ENCODE measurements around the gene NRAP.

- no peak for TF ChIP-seq CTCF (IDR thresholded peaks at IDR 0.05)
- no peak for TF ChIP-seq EP300 (IDR thresholded peaks at IDR 0.05; ENCODE audit: borderline replicate concordance in 1 of 2, low read depth in 1 of 2, low read length in 1 of 2)
- no peak for TF ChIP-seq MAX (IDR thresholded peaks at IDR 0.05; ENCODE audit: low read depth)
- TF ChIP-seq RCOR1 (IDR thresholded peaks at IDR 0.05; ENCODE audit: low read length): no peak
- TF ChIP-seq IRF3 (IDR thresholded peaks at IDR 0.05; ENCODE audit: low read depth, low read length): no peak
- TF ChIP-seq MXI1 (IDR thresholded peaks at IDR 0.05; ENCODE audit: low read depth, low read length): no peak
Observed at GRCh38 chr10:113557903-113558321, 105.9 kb downstream of the NRAP start.
